8988T (cell line): Measurements from ENCODE around the gene ZCCHC3.

Experiments
- DNase-seq: peaks from one replicate; pipeline ENCODE4 v3.0.0; 2011

Gene ZCCHC3

DNA sequence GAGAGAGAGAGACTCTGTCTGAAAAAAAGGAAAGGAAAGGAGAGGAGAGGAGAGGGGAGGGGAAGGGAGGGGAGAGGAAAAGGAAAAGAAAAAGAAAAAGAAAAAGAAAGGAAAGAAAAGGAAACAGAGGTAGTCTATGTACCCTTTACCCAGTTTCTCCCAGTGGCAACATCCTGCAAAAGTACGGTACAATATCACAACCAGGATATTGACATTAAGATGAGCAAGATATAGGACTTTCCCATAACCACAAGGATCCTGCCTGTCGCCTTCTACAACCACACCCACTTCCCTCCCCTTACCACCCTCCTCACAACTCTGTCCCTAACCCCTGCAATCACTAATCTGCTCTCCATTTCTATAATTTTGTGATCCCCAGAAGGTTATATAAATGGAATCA, 10.9 kb upstream of the ZCCHC3 start:
- no peak for DNase-seq

DNA sequence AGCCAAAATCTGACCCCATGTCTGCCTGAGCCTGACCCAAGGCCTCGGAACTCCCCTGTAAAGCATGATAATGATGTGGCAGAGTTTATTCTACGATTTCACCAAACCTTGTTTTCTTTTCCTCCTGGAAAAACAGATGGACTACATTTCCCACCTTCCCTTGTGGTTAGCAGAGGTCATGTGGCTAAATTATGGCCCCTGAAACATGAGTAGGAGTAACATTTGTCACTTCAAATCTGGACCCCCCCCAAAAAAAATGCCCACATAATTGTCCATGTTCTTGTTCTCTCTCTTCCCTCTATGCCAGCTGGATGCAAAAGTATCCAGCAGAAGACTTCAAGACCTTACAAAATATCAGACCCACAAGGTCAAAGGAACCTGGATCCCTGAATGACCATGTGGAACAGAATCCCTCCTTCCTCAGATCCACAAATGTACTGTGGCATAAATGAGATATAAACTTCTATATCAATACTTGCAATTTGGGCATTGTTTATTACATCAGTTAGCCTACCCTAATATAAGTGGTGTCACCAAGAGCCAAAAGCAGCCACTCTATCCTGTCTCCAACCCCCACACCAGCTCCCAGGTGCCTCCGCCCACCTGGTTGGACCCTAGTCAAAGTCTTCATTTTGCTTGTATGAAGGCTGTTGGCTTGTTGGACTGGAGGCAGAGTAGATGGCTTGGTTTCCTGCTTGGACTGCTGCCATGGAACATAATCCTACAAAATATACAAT, 8.2 kb upstream of the ZCCHC3 start:
- no peak for DNase-seq

DNA sequence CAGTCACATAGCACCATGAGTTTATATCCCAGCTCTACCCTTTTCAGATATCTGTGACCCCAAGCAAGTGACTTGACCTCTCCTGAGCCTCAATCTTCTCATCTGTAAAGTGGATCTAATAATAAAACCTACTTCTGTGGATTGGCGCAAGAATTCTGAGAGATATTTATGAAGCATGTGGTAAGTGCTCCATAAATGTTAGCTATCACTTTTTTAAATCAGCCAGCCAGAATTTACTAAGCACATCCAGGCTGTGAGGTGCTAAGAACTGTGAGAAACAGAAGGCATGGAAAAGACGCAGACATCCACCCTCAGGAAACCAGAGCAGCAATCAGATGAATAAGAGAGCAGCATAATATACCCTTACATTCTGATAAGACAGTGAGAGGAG, 7.7 kb upstream of the ZCCHC3 start:
- no peak for DNase-seq

DNA sequence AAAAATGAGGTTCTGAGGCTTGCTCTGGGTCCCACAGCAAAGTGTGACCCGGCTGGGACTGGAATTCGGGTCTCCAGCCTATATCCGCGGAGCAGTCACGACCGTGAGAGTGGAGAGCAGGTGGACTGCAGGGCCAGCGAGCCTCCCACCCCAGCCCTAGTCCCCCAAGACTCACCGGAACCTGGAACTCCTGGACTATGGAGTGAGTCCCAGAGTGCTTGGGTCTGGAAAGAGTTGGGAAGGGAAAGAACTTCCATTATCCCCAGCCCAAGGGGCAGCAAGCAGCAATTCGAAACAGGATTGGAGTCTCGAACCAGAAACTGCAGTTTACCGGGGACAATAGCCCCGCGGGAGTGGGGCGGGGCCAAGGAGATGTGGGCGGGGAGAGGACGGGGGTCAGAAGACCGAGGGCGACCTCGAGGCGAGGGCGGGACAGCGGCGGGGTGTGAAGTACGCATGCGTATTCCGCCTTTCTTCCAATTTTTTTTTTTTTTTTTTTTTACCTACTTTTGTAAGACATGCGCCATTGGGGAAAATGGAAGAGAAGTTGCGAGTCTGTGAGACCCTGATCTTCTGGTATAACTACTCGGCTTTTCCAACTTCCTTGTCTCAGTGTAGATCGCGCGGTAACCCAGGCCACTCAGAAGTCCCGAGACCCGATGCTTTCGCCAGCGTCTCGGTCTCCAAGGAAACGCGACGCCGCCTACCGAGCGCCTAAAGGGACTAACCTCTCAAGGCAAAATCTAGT, 7.1 kb upstream of the ZCCHC3 start, which contains the start of gene C20orf96:
TSS of gene C20orf96 (minus strand) at position 667 of the 748 bp plus-strand sequence. CDS start at position 527, 140 bp downstream.
- DNase-seq = peak; percentile 84

DNA sequence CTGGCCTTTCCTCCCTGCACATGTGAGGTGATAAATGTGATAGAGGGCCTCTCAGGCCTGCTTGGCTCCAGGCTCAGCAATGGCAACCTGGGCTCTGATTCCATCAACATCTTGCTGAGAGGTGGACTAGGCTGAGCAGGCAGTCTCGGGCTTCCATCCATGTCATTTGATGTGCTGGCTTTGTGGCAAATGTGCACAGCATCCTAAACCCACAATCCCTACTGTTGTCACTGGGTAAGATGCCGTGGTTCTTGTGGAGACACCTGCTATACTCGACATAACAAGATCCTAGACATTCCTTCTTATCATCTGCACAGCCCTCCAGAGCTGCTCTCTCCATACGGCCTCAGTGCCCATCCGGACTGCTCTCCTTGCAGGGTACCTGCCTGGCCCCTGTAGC, 2.8 kb upstream of the ZCCHC3 start:
- DNase-seq = no peak

DNA sequence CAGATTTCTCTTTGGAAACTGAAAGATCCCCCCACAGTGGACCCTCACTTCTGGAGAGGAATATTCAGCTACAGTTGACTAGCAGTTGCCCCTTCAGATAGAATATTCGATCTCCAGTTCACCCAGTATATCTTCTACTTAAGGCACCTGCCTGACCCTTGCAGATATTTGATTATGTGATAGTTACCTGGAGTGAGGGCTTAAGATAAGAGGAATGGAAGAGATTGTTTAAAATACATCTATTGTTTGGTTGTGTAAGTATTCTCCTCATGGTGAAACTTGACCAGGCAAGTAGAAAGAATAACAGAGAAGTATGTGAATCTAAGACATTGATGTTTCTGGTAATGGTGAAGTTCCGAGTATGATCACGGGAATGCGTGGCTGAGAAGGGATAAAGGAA, 1.6 kb upstream of the ZCCHC3 start:
- no peak for DNase-seq

DNA sequence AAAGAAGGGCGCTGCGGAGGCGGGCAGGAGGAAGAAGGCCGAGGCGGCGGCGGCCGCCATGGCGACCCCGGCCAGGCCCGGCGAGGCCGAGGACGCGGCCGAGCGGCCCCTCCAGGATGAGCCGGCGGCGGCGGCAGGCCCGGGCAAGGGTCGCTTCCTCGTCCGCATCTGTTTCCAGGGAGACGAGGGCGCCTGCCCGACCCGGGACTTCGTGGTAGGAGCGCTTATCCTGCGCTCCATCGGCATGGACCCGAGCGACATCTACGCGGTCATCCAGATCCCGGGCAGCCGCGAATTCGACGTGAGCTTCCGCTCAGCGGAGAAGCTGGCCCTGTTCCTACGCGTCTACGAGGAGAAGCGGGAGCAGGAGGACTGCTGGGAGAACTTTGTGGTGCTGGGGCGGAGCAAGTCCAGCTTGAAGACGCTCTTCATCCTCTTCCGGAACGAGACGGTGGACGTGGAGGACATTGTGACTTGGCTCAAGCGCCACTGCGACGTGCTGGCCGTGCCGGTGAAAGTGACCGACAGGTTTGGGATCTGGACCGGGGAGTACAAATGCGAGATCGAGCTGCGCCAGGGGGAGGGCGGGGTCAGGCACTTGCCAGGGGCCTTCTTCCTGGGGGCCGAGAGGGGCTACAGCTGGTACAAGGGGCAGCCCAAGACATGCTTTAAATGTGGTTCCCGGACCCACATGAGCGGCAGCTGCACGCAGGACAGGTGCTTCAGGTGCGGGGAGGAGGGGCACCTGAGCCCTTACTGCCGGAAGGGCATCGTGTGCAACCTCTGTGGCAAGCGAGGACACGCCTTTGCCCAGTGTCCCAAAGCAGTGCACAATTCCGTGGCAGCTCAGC, 780 bp downstream of the ZCCHC3 start:
- DNase-seq = peak; percentile 42

DNA sequence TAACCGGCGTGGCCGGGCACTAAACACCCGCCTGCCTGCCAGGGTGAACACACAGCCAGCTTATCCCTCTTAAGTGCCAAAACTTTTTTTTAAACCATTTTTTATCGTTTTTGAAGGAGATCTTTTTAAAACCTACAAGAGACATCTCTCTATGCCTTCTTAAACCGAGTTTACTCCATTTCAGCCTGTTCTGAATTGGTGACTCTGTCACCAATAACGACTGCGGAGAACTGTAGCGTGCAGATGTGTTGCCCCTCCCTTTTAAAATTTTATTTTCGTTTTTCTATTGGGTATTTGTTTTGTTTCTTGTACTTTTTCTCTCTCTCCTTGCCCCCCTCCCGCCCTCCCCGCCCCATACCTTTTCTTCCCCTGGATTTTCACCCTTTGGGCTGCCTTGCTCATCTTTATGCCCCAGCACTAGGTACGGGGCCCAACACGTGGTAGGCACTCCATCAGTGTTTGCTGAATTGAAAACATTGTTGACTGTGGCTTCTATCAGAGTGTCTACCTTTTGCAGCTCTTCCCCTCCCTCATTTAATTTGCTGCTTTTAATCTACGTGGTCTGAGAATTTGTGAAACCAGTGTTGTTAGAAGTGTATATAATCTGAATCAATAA, 1.5 kb downstream of the ZCCHC3 start:
- no peak for DNase-seq

DNA sequence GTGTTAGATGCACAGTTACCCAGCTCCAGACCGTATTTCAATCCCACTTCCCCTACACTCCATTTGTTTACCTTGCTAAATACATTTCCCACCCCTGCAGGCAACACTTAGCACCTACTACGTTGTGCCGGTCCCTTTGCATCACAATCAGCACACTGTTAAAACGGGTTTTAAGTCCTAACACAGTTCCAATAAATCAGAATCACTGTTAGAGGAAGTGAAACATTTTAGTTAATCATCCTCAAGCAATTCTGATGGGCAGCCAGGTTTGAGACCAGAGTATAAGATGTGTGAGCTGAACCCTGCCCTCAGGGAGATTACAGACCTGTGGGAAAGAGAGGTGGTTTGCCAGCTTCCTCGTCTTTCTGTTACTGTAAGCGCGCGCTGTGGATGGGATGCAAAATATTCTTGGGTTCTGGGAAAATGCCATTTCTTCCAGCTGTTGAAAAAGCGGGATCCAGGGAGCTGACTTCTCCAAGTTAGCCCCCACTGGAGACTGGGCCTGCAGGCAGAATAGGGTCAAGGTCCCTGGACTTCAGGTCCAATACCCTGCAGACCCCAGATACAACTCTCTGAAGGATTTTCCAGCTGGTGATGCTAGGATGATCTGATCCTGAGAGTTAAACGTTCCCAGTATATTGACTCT, 3.1 kb downstream of the ZCCHC3 start:
- no peak for DNase-seq

DNA sequence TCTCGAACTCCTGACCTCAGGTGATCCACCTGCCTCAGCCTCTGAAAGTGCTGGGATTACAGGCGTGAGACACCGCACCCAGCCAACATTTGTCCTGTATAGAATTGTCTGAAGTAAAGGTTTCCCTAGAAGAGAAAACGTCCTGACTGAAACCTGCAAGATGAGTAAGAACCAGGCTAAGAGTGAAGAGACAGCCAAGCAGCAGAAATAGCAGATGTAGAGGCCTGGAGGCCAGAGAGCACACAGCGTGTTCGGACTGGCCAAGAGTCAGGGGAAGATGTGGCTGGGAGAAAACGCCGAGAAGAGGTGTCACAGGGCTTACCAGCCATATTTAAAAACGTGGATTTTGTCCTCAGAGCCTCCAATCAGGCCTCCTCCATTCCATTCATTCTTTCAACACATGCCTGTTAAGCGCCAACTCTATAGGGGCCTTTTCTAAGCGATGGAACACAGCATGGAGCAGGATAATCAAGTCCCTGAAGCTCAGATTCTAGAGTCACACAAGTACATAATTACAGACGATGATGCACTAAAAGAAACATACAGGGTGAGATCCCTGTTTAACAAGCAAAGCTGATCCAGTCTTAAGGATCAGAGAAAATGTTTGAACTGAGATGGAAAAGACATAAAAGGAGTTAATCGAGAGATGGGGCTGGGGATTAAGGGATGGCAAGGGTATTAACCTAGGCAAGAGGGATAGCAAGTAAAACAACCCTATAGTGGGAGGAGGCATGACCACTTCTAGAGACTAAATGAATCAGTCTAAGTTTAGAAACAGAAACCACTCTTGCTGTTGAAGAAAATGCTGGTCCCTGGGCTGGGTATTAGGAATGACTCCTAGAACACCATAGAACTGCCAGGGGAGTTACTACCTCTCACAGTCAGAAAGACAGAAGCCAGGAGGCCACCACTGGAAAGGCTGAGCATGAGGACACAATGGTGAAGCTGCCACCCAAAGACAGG, 4.8 kb downstream of the ZCCHC3 start:
- DNase-seq = no peak

DNA sequence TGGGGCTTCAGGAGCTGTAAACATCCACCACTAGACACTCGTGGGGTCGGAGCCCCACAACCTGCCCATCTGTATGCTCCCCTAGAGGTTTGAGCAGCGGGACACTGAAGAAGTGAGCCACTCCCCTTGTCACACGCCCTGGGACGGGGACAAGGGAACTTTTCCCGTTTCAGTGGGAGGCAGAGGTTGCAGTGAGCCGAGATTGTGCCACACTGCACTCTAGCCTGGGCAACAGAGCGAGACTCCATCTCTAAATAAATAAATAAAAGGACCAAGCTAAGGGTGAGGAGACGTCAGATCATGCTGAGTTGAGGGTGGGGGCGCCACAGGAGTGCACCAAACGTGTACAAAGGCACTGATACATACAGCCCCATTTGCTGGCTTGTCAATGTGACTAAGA, 8.4 kb downstream of the ZCCHC3 start:
- DNase-seq = no peak

GRCh38 chr20:308427-309038, 11.2 kb downstream of the ZCCHC3 start:
- no peak for DNase-seq

- no peak for DNase-seq
Observed at GRCh38 chr20:309306-309840, 12.0 kb downstream of the ZCCHC3 start.

DNA sequence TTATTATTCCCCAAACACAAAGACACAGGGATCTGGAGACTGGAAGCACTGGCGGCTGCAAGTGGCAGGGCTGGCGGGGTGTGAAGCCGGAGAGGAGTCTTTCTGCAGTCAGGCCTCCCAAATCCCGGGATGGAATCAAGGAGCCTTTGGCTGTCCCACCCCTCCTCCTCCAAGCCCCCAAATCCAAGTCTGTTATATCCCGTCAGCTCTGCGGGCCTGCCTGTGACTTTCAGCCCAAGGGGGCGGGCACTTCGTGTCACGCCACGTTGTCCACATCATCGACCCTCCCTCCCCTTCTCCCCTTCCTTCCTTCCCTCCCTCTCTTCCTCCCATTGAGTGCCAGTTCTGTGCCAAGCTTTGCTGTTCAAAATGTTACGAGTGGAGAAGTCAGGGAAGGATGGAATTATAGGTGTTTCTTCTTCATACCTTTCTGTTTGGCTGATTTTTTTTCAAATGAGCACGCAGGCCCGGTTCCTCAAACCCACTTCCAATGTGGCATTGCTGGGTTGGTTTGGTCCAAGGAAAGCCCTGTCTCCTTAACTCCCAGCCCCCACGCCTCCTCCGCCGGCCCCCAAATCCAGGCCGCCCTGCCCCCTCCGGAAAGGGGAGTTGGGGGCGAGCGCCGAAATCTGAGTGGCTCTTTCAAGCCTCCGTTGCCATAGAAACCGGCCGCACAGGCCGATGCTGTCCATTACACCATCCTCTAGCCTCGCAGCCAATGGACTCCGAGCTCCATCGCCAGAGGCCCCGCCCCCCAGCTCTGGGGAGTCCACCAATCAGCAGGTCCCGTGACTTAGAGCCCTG, 12.7 kb downstream of the ZCCHC3 start:
- no peak for DNase-seq

DNA sequence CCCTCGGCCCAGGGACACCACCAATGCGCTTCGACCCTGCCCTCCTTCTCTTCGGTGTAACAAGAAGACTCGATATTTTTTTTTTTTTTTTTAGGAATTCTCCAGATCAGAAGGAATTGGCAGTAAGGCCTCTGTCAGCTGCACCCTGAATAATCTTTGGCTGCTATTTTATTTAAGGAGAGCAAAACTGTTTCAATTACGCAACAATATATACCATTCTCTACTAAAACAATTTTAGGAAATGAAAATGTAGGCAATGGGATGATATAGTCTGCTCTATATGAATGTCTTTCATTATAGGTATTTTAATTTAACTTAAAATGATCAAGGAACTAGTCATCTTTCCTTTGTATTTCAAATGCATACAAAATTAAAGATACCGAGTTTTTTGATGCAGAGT, 13.3 kb downstream of the ZCCHC3 start:
- DNase-seq = no peak

DNA sequence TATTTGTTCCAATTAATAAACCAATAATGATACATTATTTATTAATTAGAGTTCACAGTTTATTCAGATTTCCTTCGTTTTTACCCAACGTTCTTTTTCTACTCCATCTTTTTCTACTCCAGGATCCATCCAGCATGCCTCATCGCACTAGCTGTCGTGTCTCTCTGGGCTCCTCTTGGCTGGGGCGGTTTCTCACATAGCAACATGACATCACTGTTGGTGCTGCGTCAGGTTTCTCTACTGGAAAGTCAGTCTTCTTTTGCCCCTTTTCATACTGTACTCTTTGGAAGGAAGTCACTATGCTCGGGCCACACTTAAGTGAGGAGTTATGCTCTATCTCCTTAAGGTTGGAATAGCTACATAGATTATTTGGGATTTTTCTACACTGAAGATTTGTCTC, 14.2 kb downstream of the ZCCHC3 start:
- DNase-seq = no peak

DNA sequence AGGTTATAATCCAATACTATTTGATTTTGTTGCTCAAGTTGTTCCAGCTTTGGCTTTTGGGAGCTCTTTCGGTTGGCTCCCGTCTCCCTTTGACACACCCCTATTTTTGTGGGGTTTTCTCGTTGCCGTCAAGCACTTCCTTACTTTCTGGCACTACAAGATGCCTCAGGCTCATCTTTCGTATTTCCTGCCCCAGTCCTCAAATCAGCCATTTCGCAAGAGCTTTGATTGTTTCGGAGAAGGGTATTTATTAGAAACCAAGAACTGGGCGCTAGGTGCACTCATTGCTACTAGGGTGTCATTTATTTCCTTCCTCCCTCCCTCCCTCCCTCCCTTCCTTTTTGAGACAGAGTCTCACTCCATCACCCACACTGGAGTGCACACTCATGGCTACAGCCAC, 14.7 kb downstream of the ZCCHC3 start:
- no peak for DNase-seq

DNA sequence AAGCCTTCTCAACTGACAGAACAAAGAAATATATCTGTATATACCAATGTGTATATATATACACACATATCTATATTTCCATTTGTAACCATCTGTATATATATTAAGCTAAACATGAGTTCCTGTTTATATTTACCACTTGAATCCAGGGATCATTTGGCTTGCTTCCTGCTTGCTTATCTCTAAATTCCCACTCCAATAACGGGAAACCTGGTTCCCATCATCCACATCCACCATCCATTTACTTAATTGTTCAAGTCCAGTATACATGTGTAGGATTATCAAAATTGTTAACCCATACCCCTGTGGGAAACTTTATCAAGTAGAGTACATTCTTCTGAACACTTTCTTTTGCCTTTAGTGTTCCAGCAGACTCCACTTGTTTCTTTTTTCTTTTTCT, 15.5 kb downstream of the ZCCHC3 start:
- no peak for DNase-seq

DNA sequence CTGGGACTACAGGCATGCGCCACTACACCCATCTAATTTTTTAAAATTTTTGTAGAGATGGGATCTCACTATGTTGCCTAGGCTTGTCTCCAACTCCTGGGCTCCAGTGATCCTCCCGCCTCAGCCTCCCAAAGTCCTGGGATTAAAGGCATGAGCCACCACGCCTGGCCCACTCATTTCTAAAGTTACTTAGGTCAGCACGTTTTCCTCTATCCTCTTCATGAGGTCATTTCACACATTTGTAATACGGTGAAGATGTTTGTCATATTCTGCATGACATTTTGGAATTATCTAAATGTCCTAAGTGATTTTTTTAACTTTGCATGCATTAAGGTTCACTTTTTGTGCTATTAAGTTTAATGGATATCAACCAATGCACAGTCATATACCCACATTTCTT, 16.0 kb downstream of the ZCCHC3 start:
- no peak for DNase-seq

- DNase-seq = no peak
Observed at GRCh38 chr20:313948-314347, 16.6 kb downstream of the ZCCHC3 start.
